Right atrium auricular region (tissue), 2 donors: ENCODE measurements around the gene TMEM42. TPM values are rescaled to one million over a fixed set of nuclear protein-coding genes. Genes with fewer than 3 reads are reported as not detected.

Source experiments
- DNase-seq: peaks from one replicate; pipeline ENCODE4 v3.0.0-alpha.2; 2019; ENCODE audit warnings: low spot score
- H3K27ac ChIP-seq, 2 donors: fragments of 200-600 bp; sonication (generic); 1 replicate in 1 of 2; 2 replicates in 1 of 2; pipeline ENCODE4 v1.5.1; 2016 to 2019
- H3K27me3 ChIP-seq, 2 donors: fragments of 200-600 bp; sonication (generic); one replicate each; pipeline versions ENCODE4 v1.5.1 to v1.6.0; 2017 to 2019
- H3K36me3 ChIP-seq: fragments of 200-600 bp; sonication (generic); one replicate; pipeline ENCODE4 v1.5.1; 2016
- H3K4me1 ChIP-seq, 2 donors: fragments of 200-600 bp; sonication (generic); one replicate each; pipeline versions ENCODE4 v1.5.1 to v1.6.0; 2017 to 2019
- H3K4me3 ChIP-seq, 2 donors: fragments of 200-600 bp; sonication (generic); 1 replicate in 1 of 2; 2 replicates in 1 of 2; pipeline ENCODE4 v1.5.1; 2017 to 2019; ENCODE audit warnings: mild to moderate bottlenecking in 1 of 2, moderate library complexity in 1 of 2
- H3K9me3 ChIP-seq, 2 donors: fragments of 200-600 bp; sonication (generic); one replicate each; pipeline ENCODE4 v1.5.1; 2019
- total RNA-seq, 2 donors: library from RNA; depleted of rRNA; stranded (reverse); fragments of >200 nt; gene quantifications; one replicate each; pipeline ENCODE4 v1.1.0, GENCODE V29; 2016
- TF ChIP-seq, protein P1 (sequence below), 2 donors: fragments of 200-600 bp; sonication (generic); IDR thresholded peaks; one replicate each; pipeline ENCODE4 v1.5.1; 2019; ENCODE audit warnings: antibody characterized with exemption in 2 of 2

The TMEM42 gene
- total RNA-seq, 2 donors from 2014 or later, result 9.8 to 11.2 TPM

- DNase-seq, result no peak
- Histone ChIP-seq H3K27ac (no peak overlapping the region), H3K36me3 (no peaks in the 10 kb centered on the region), H3K4me1 (no peaks in the 10 kb centered on the region), H3K27me3 (no peaks in the 10 kb centered on the region), H3K4me3 (no peak overlapping the region), H3K9me3 (no peaks in the 10 kb centered on the region)
- TF ChIP-seq, protein P1, sequence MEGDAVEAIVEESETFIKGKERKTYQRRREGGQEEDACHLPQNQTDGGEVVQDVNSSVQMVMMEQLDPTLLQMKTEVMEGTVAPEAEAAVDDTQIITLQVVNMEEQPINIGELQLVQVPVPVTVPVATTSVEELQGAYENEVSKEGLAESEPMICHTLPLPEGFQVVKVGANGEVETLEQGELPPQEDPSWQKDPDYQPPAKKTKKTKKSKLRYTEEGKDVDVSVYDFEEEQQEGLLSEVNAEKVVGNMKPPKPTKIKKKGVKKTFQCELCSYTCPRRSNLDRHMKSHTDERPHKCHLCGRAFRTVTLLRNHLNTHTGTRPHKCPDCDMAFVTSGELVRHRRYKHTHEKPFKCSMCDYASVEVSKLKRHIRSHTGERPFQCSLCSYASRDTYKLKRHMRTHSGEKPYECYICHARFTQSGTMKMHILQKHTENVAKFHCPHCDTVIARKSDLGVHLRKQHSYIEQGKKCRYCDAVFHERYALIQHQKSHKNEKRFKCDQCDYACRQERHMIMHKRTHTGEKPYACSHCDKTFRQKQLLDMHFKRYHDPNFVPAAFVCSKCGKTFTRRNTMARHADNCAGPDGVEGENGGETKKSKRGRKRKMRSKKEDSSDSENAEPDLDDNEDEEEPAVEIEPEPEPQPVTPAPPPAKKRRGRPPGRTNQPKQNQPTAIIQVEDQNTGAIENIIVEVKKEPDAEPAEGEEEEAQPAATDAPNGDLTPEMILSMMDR (IDR thresholded peaks at IDR 0.05), result no peak
Measured at GRCh38 chr3:44906997-44907396, 45.3 kb downstream of the TMEM42 start.

GRCh38 chr3:44907612-44908011 lies 45.9 kb downstream of the TMEM42 start:
- no peaks in the 10 kb centered on the region for H3K36me3 ChIP-seq

GRCh38 chr3:44909063-44909462 lies 47.4 kb downstream of the TMEM42 start:
- H3K9me3 ChIP-seq, result no peaks in the 10 kb centered on the region
- H3K36me3 ChIP-seq, result no peaks in the 10 kb centered on the region
- H3K27ac ChIP-seq, result no peak overlapping the region
- TF ChIP-seq, protein P1 (IDR thresholded peaks at IDR 0.05), result no peak
- no peaks in the 10 kb centered on the region for H3K27me3 ChIP-seq
- H3K4me3 ChIP-seq, result no peak overlapping the region
- H3K4me1 ChIP-seq, result no peaks in the 10 kb centered on the region
- no peak for DNase-seq

More at GRCh38 chr3:44907612-44908011, 45.9 kb downstream of the TMEM42 start:
- no peak overlapping the region for H3K4me3 ChIP-seq
- DNase-seq, result no peak
- H3K4me1 ChIP-seq, result no peaks in the 10 kb centered on the region
- no peaks in the 10 kb centered on the region for H3K9me3 ChIP-seq
- no peak overlapping the region for H3K27ac ChIP-seq
- TF ChIP-seq, protein P1 (IDR thresholded peaks at IDR 0.05), result no peak
- H3K27me3 ChIP-seq, result no peaks in the 10 kb centered on the region

GRCh38 chr3:44910693-44911092 lies 49.0 kb downstream of the TMEM42 start:
- Histone ChIP-seq H3K27me3 (no peaks in the 10 kb centered on the region), H3K36me3 (no peaks in the 10 kb centered on the region), H3K4me3 (no peak overlapping the region), H3K27ac (no peak overlapping the region), H3K4me1 (peaks cover 0 to 4% of the 10 kb centered on the region in 2 donors), H3K9me3 (no peaks in the 10 kb centered on the region)
- no peak for DNase-seq
- TF ChIP-seq, protein P1 (IDR thresholded peaks at IDR 0.05), result no peak

DNA sequence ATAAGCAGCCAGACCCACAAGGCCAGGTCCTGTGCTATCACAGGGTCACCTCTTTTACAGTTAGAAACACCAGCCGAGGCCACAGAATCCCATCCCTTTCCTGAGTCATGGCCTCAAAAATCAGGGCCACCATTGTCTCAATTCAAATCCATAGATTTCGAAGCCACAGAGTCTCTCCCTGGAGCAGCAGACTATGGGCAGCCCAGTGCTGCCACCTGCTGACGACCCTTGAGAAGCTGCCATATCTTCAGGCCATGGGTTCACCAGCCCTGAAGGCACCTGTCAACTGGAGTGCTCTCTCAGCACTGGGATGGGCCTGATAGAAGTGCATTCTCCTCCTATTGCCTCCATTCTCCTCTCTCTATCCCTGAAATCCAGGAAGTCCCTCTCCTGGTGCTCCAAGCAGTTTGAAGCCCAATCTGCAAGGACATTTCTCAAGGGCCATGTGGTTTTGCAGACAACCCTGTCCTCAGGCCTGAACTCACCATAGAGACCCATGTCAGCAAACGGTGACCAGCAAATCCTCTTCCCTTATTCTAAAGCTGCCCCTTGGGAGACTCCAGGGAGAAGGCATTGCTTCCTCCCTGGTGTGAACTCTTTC lies 52.3 kb downstream of the TMEM42 start:
- Histone ChIP-seq H3K27me3 (no peaks in the 10 kb centered on the region), H3K4me3 (no peak overlapping the region), H3K4me1 (peaks cover 0 to 5% of the 10 kb centered on the region in 2 donors), H3K27ac (no peak overlapping the region), H3K9me3 (no peaks in the 10 kb centered on the region), H3K36me3 (no peaks in the 10 kb centered on the region)
- TF ChIP-seq, protein P1 (IDR thresholded peaks at IDR 0.05), result peak; percentile 57 to 83
- DNase-seq, result no peak

DNA sequence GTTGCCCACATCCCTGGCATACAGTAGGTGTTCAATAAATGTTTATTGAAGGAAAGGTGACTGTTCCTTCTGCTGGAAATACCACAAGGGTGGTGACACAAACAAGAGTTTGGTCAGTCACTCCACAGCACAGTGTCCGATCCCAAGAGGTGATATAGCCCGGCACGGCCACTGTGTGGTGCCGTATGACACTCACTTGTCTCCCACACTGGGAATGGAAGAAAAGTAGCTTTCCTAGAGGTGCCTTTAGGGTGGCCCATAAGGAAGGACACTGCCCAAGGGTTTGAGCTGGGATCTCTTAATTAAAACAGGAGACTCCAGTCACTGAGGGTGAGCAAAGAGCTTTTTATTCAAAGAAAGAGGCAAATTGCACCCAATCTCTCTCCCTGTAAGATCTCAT lies 53.2 kb downstream of the TMEM42 start:
- Histone ChIP-seq H3K27ac (no peak overlapping the region), H3K27me3 (no peaks in the 10 kb centered on the region), H3K4me1 (peaks cover 0 to 5% of the 10 kb centered on the region in 2 donors), H3K36me3 (no peaks in the 10 kb centered on the region), H3K9me3 (no peaks in the 10 kb centered on the region), H3K4me3 (no peak overlapping the region)
- DNase-seq, result no peak
- TF ChIP-seq, protein P1 (IDR thresholded peaks at IDR 0.05), result no peak
